IPS DF 6.9 (cell line): Measurements from ENCODE around the gene TMEM8B.
A peak's percentile ranks its signal among the peaks of the same experiment; 100 is the strongest.

Source experiments
- DNase-seq: peaks from one replicate; pipeline ENCODE4 v3.0.0-alpha.2; 2013; ENCODE audit warnings: low read depth, low spot score
- H3K27ac ChIP-seq: one replicate; pipeline ENCODE4 v1.5.1; 2013; ENCODE audit warnings: low read length, control low read depth
- H3K27me3 ChIP-seq: 2 replicates; pipeline ENCODE4 v1.6.1; 2013; ENCODE audit warnings: mild to moderate bottlenecking, low read length; ENCODE audit not compliant: control insufficient read depth, insufficient read depth
- H3K36me3 ChIP-seq: 2 replicates; pipeline ENCODE4 v1.6.1; 2013; ENCODE audit warnings: low read length; ENCODE audit not compliant: control insufficient read depth, insufficient read depth
- H3K4me1 ChIP-seq: 2 replicates; pipeline ENCODE4 v1.6.1; 2013; ENCODE audit warnings: low read length; ENCODE audit not compliant: control insufficient read depth, insufficient read depth
- H3K4me3 ChIP-seq: 2 replicates; pipeline ENCODE4 v1.5.1; 2013; ENCODE audit warnings: mild to moderate bottlenecking, low read length
- H3K9me3 ChIP-seq: 2 replicates; pipeline ENCODE4 v1.6.1; 2013; ENCODE audit warnings: low read length, inconsistent platforms; ENCODE audit not compliant: control insufficient read depth, insufficient read depth
- WGBS: extraction: QIAGEN DNeasy Blood & Tissue Kit; methylation state at CpG from one replicate; pipeline ENCODE4 v1.1.7; 2013; ENCODE audit warnings: mixed read lengths, missing lambda C conversion rate; ENCODE audit not compliant: insufficient read length, insufficient coverage; 5-methylcytosine and 5-hydroxymethylcytosine counted together

Gene TMEM8B

GRCh38 chr9:35812025-35812602 lies 16.9 kb upstream of the TMEM8B start, which contains the start of gene SPAG8:
TSS of gene SPAG8 (minus strand) at chr9:35812262. CDS start at chr9:35812147, 115 bp downstream.
- Histone ChIP-seq H3K27ac (no peak within 1 kb of the TSS), H3K4me1 (peaks cover 4% of the 10 kb centered on the region; the same call in 1 of the 2 replicates), H3K9me3 (no peaks in the 10 kb centered on the region), H3K4me3 (peak within 1 kb of the TSS; percentile 25; the same call in 1 of the 2 replicates), H3K27me3 (no peaks in the 10 kb centered on the region), H3K36me3 (no peaks in the 10 kb centered on the region)
- no CpG with 5 or more reads among the region's 28 CpGs for WGBS
- peak; percentile 92 for DNase-seq

GRCh38 chr9:35813434-35814105 lies 15.5 kb upstream of the TMEM8B start:
- no peaks in the 10 kb centered on the region for H3K27me3 ChIP-seq

DNA sequence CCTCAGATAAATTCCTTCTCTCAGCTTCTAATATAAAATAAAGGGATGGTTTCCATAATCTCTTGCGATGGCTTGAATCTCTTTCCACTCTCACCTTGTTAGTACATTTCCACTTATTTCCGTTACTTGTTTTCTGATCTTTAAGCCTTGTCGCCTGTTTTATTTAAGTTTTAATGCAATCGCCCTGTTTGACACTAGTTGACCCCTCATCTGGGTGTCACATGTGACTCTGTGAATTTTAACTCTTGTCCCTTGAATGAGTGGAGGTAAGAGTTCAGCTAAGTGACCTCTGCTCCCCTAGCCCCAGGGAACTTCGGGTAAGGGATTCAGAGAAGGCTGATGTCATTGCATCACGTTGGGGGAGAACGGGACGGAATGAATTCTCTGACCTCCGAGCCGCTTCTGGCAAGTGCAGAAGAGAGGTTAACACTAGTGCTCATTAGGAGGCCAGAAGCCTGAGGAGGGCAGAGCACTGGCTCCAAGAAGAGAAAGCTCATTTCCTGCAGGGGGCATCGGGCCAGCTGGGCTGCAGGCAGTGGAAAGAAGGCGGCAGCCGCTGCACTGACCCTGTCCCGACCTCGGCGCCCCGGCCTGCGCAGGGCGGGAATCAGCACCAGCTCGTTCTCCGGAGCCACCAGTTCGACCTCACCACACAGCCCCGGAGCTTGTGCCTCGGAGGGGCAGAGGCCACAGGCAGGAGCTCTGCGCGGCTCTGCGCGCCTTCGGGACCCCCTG lies 14.8 kb upstream of the TMEM8B start:
- Histone ChIP-seq H3K9me3 (no peaks in the 10 kb centered on the region), H3K4me3 (peak overlapping the region; percentile 99), H3K36me3 (no peaks in the 10 kb centered on the region), H3K27me3 (no peaks in the 10 kb centered on the region), H3K27ac (no peak overlapping the region), H3K4me1 (peaks cover 4% of the 10 kb centered on the region; the same call in 1 of the 2 replicates)
- DNase-seq: no peak
- no CpG with 5 or more reads among the region's 29 CpGs for WGBS

More at GRCh38 chr9:35813434-35814105, 15.5 kb upstream of the TMEM8B start:
- H3K36me3 ChIP-seq: no peaks in the 10 kb centered on the region
- no CpG with 5 or more reads among the region's 10 CpGs for WGBS
- H3K9me3 ChIP-seq: no peaks in the 10 kb centered on the region
- H3K27ac ChIP-seq: no peak overlapping the region
- no peak for DNase-seq
- no peak overlapping the region for H3K4me3 ChIP-seq
- peaks cover 4% of the 10 kb centered on the region; the same call in 1 of the 2 replicates for H3K4me1 ChIP-seq

DNA sequence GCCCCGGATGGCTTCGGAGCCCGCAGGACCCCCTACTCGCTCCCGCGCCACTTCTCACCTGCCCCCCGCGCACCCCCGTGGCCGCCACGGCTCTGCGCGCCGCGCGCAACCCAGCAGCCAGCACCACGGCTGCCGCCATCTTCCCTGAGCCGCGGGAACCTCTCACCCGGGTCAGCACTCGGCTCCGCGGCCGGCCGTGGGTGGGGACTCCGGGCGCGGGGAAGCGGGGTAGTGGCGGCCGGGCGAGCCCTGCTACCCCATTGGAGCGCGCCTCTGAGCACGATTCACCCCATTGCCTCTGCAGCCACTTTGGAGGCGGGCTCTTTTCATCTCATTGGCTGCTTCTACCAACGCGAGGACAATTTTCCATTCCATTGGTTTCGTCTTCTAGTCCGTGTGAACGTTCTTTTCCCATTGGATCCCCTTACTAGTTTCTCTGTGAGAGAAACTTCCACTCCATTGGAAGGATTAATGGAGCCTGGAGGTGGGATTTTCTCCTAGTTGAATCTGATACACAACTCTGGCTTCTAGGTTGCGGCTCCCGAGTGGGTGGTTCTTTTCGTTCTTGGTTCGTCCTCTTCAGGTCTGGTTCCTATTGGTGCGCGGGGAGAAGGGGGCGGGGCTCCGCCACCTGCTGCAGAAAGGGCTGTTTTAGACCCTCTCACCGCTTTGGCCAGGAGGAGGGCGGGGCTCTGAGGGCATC lies 14.0 kb upstream of the TMEM8B start, which contains the start of gene HINT2:
Gene HINT2, minus strand, starts transcription at position 202 of the 703 bp plus-strand sequence. Its CDS starts 63 bp downstream, at position 139.
- Histone ChIP-seq H3K27ac (no peak within 1 kb of the TSS), H3K27me3 (no peaks in the 10 kb centered on the region), H3K4me1 (peaks cover 4% of the 10 kb centered on the region; the same call in 1 of the 2 replicates), H3K36me3 (no peaks in the 10 kb centered on the region), H3K4me3 (peak within 1 kb of the TSS; percentile 99), H3K9me3 (no peaks in the 10 kb centered on the region)
- no peak for DNase-seq
- no CpG with 5 or more reads among the region's 52 CpGs for WGBS

DNA sequence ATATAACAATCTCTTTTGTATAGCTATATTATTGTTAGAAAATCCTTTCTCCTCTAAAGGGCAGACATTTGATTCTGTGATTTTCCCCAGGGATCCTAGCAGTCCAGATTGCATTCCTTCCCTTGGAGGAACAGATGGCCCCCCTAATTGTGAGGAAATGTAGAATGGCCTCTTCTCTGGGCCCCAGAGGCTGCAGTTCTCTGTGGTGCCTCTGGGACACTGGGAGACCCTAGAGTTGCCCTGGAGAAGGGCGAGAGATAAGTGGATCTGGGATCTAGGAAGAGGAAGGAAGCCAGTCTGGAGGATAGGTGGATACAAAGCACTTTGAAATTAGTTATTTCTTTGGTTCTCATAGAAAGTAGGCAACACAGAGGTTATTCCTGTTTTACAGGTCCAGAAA lies 12.3 kb upstream of the TMEM8B start:
- no CpG with 5 or more reads among the region's 1 CpG for WGBS
- H3K9me3 ChIP-seq: no peaks in the 10 kb centered on the region
- H3K27me3 ChIP-seq: no peaks in the 10 kb centered on the region
- H3K27ac ChIP-seq: no peak overlapping the region
- H3K4me3 ChIP-seq: no peak overlapping the region
- peaks cover 4% of the 10 kb centered on the region; the same call in 1 of the 2 replicates for H3K4me1 ChIP-seq
- H3K36me3 ChIP-seq: no peaks in the 10 kb centered on the region
- no peak for DNase-seq

- Histone ChIP-seq H3K27me3 (no peaks in the 10 kb centered on the region), H3K27ac (no peak overlapping the region), H3K4me1 (peaks cover 4% of the 10 kb centered on the region; the same call in 1 of the 2 replicates), H3K9me3 (no peaks in the 10 kb centered on the region), H3K4me3 (no peak overlapping the region), H3K36me3 (no peaks in the 10 kb centered on the region)
- no peak for DNase-seq
- no CpG with 5 or more reads among the region's 3 CpGs for WGBS
Measured at GRCh38 chr9:35818341-35818740, 10.7 kb upstream of the TMEM8B start.

- Histone ChIP-seq H3K27ac (no peak overlapping the region), H3K36me3 (no peaks in the 10 kb centered on the region), H3K27me3 (no peaks in the 10 kb centered on the region), H3K4me1 (peaks cover 1% of the 10 kb centered on the region; the same call in 1 of the 2 replicates), H3K9me3 (no peaks in the 10 kb centered on the region), H3K4me3 (no peak overlapping the region)
- DNase-seq: no peak
Measured at GRCh38 chr9:35820076-35820475, 9.0 kb upstream of the TMEM8B start.

GRCh38 chr9:35822926-35823325 lies 6.1 kb upstream of the TMEM8B start:
- no peak for DNase-seq
- no peak overlapping the region for H3K27ac ChIP-seq
- H3K4me3 ChIP-seq: no peak overlapping the region
- H3K27me3 ChIP-seq: no peaks in the 10 kb centered on the region
- no peaks in the 10 kb centered on the region for H3K36me3 ChIP-seq
- peaks cover 1% of the 10 kb centered on the region; the same call in 1 of the 2 replicates for H3K4me1 ChIP-seq
- no peaks in the 10 kb centered on the region for H3K9me3 ChIP-seq

- no CpG with 5 or more reads among the region's 4 CpGs for WGBS
- H3K4me3 ChIP-seq: no peak overlapping the region
Measured at GRCh38 chr9:35826071-35826701, 2.8 kb upstream of the TMEM8B start.

More at GRCh38 chr9:35826071-35826701, 2.8 kb upstream of the TMEM8B start:
- Histone ChIP-seq H3K27ac (no peak overlapping the region), H3K4me1 (peaks cover 1% of the 10 kb centered on the region; the same call in 1 of the 2 replicates), H3K9me3 (no peaks in the 10 kb centered on the region), H3K36me3 (no peaks in the 10 kb centered on the region), H3K27me3 (no peaks in the 10 kb centered on the region)
- no peak for DNase-seq
